ENCODE data around the gene PRSS53. TPM values are rescaled to one million over a fixed set of nuclear protein-coding genes. Genes with fewer than 3 reads are reported as not detected.

PRSS53 gene
- total RNA-seq, 1 experiment from 2014 or later: 2.8 TPM

DNA sequence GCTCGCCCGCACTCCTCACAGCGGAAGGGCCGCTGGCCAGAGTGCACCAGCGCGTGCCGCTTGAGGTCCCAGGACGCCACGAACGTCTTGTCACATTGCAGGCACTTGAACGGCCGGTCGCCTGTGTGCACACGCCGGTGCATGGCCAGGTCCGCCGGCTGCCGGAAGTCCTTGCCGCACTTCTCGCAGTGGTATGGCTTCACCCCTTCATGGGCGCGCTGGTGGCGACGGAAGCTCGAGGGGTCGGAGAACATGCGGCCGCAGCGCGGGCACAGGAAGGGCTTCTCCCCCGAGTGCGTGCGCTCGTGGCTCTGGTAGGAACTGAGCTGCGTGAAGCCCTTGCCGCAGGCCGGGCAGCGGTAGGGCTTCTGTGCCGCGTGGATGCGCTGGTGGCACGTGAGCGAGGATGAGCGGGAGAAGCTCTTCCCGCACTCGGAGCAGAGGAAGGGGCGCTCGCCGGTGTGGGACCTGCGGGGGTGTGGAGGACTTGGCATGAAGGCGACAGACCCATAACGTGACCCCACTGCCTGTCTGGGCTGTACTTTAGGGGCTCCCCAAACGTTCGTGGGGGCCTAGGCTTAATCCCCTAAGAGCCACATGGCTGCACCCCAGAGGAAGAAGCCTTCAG lies 26.8 kb downstream of the PRSS53 start:
- DNase-seq: no peak
- Histone ChIP-seq H2BK12ac (ENCODE audit: insufficient read length, low read depth, low read length) (no peak overlapping the region), H4K8ac (replicated peaks; ENCODE audit: insufficient read length, low read depth, low read length) (no peak overlapping the region), H4K5ac (ENCODE audit: insufficient read length, low read depth, low read length) (no peak overlapping the region), H3K9me3 (ENCODE audit: control insufficient read depth, low read depth, low read length) (no peaks in the 10 kb centered on the region), H2BK20ac (ENCODE audit: low read depth, low read length, poor library complexity, severe bottlenecking) (no peak overlapping the region), H3K27me3 (ENCODE audit: insufficient read depth, low read length) (no peaks in the 10 kb centered on the region), H3K4me2 (ENCODE audit: insufficient read depth, insufficient read length, low read length) (no peak overlapping the region), H3K56ac (ENCODE audit: insufficient read length, low read depth, low read length) (no peak overlapping the region), H3T11ph (ENCODE audit: low read length) (no peak overlapping the region), H2BK15ac (ENCODE audit: low read depth, low read length) (no peak overlapping the region), H3K18ac (ENCODE audit: insufficient read length, low read depth, low read length) (no peak overlapping the region), H3K79me1 (ENCODE audit: insufficient read depth, low read depth, low read length, poor library complexity, severe bottlenecking) (no peaks in the 10 kb centered on the region), H3K9ac (ENCODE audit: extremely low read depth, insufficient read length, low read length) (no peak overlapping the region), H3K23me2 (ENCODE audit: insufficient read length, low read depth, low read length, poor library complexity, severe bottlenecking) (no peaks in the 10 kb centered on the region), H3K4ac (ENCODE audit: low read depth, low read length) (no peak overlapping the region), H3K79me2 (ENCODE audit: insufficient read depth, low read length) (no peaks in the 10 kb centered on the region), H3K27ac (ENCODE audit: insufficient read length, low read depth, low read length) (no peak overlapping the region), H3K23ac (ENCODE audit: insufficient read length, low read depth, low read length) (no peak overlapping the region), H2AFZ (ENCODE audit: low read length) (no peak overlapping the region), H4K20me1 (ENCODE audit: control insufficient read depth, insufficient read depth, insufficient read length) (no peaks in the 10 kb centered on the region), H2BK120ac (ENCODE audit: low read depth, low read length, poor library complexity, severe bottlenecking) (no peak overlapping the region), H3K4me1 (ENCODE audit: insufficient read depth, low read length) (no peaks in the 10 kb centered on the region), H3K14ac (ENCODE audit: insufficient read depth, low read length) (no peak overlapping the region), H2BK5ac (ENCODE audit: insufficient read length, low read length) (no peak overlapping the region), H4K91ac (ENCODE audit: insufficient read length, low read depth, low read length) (no peak overlapping the region), H2AK5ac (ENCODE audit: insufficient read length, low read length) (no peak overlapping the region)
- H3K4me3 Mint-ChIP-seq: no peak overlapping the region
- peaks cover 22 to 51% (median 40%) of the 10 kb centered on the region in 3 experiments for H3K36me3 Mint-ChIP-seq (ENCODE audit: insufficient read depth in 1 of 3, low read depth in 3 of 3)
- no peaks in the 10 kb centered on the region for H3K9me3 Mint-ChIP-seq
- no peak overlapping the region for H3K27ac Mint-ChIP-seq
- no peaks in the 10 kb centered on the region for H3K27me3 Mint-ChIP-seq (ENCODE audit: low read depth)
- H3K4me1 Mint-ChIP-seq: no peaks in the 10 kb centered on the region
- WGBS (ENCODE audit: extremely low coverage, insufficient read length, low lambda C conversion rate): no CpG with 5 or more reads among the region's 54 CpGs
- no peak for TF ChIP-seq CTCF (conservative IDR thresholded peaks at IDR 0.05)

Measured in H9 (cell line).